SU-DHL-6 (cell line): ENCODE data around the gene HJURP.

Source experiments
- CTCF ChIP-seq: fragments of 200-600 bp; sonication (generic); IDR thresholded peaks from one replicate; pipeline ENCODE4 v1.5.1; 2017; ENCODE audit warnings: antibody characterized with exemption, mild to moderate bottlenecking, low read length, moderate library complexity; ENCODE audit not compliant: insufficient read depth, poor library complexity, severe bottlenecking
- EZH2phosphoT487 ChIP-seq: fragments of 200-600 bp; sonication (generic), shearing (Covaris generic); conservative IDR thresholded peaks from 2 replicates; pipeline ENCODE4 v1.6.1; 2018; ENCODE audit warnings: mild to moderate bottlenecking, antibody characterized with exemption, low read length, moderate library complexity, mixed read lengths

- TF ChIP-seq CTCF, result no peak
- no peak for TF ChIP-seq EZH2phosphoT487
These were observed 44.0 kb downstream of the HJURP start for GRCh38 chr2:233810385-233810784.
